ENCODE results near the gene PTPRM.

Gene PTPRM

GRCh38 chr18:8288472-8289195 is 721.5 kb downstream of the PTPRM start:
- Histone ChIP-seq H3K27ac (no peak overlapping the region), H3K4me1 (ENCODE audit: control insufficient read depth in 1 of 2, insufficient read depth in 1 of 2, low read depth in 1 of 2, low read length in 1 of 2) (no peaks in the 10 kb centered on the region), H3K4me3 (ENCODE audit: low read depth in 1 of 2, low read length in 1 of 2) (no peak overlapping the region), H3K9me3 (no peaks in the 10 kb centered on the region), H3K36me3 (no peaks in the 10 kb centered on the region), H3K27me3 (no peaks in the 10 kb centered on the region)
- no peak for TF ChIP-seq CTCF (IDR thresholded peaks at IDR 0.05)

GRCh38 chr18:8290435-8290834 is 723.3 kb downstream of the PTPRM start:
- Histone ChIP-seq H3K27ac (no peak overlapping the region), H3K4me1 (ENCODE audit: control insufficient read depth in 1 of 2, insufficient read depth in 1 of 2, low read depth in 1 of 2, low read length in 1 of 2) (no peaks in the 10 kb centered on the region), H3K9me3 (no peaks in the 10 kb centered on the region), H3K4me3 (ENCODE audit: low read depth in 1 of 2, low read length in 1 of 2) (no peak overlapping the region), H3K27me3 (no peaks in the 10 kb centered on the region), H3K36me3 (no peaks in the 10 kb centered on the region)
- TF ChIP-seq CTCF (IDR thresholded peaks at IDR 0.05), result no peak

- Histone ChIP-seq H3K4me3 (ENCODE audit: low read depth in 1 of 2, low read length in 1 of 2) (no peak overlapping the region), H3K36me3 (no peaks in the 10 kb centered on the region), H3K4me1 (ENCODE audit: control insufficient read depth in 1 of 2, insufficient read depth in 1 of 2, low read depth in 1 of 2, low read length in 1 of 2) (no peaks in the 10 kb centered on the region), H3K27me3 (no peaks in the 10 kb centered on the region), H3K9me3 (no peaks in the 10 kb centered on the region), H3K27ac (no peak overlapping the region)
- no peak for TF ChIP-seq CTCF (IDR thresholded peaks at IDR 0.05)
Observed at GRCh38 chr18:8290913-8291312, 723.8 kb downstream of the PTPRM start.

GRCh38 chr18:8293184-8293583 is 726.1 kb downstream of the PTPRM start:
- Histone ChIP-seq H3K27ac (no peak overlapping the region), H3K27me3 (no peaks in the 10 kb centered on the region), H3K4me1 (ENCODE audit: control insufficient read depth in 1 of 2, insufficient read depth in 1 of 2, low read depth in 1 of 2, low read length in 1 of 2) (no peaks in the 10 kb centered on the region), H3K4me3 (ENCODE audit: low read depth in 1 of 2, low read length in 1 of 2) (no peak overlapping the region), H3K36me3 (no peaks in the 10 kb centered on the region), H3K9me3 (no peaks in the 10 kb centered on the region)
- TF ChIP-seq CTCF (IDR thresholded peaks at IDR 0.05), result no peak

- no peaks in the 10 kb centered on the region for H3K36me3 ChIP-seq
- TF ChIP-seq CTCF (IDR thresholded peaks at IDR 0.05), result no peak
Observed at GRCh38 chr18:8296886-8297616, 729.9 kb downstream of the PTPRM start.

More at GRCh38 chr18:8296886-8297616, 729.9 kb downstream of the PTPRM start:
- no peak overlapping the region for H3K27ac ChIP-seq
- H3K4me1 ChIP-seq (ENCODE audit: control insufficient read depth in 1 of 2, insufficient read depth in 1 of 2, low read depth in 1 of 2, low read length in 1 of 2), result no peaks in the 10 kb centered on the region
- no peak overlapping the region for H3K4me3 ChIP-seq (ENCODE audit: low read depth in 1 of 2, low read length in 1 of 2)
- no peaks in the 10 kb centered on the region for H3K27me3 ChIP-seq
- H3K9me3 ChIP-seq, result no peaks in the 10 kb centered on the region

All from neutrophil (primary cell).